Measurements from ENCODE around the gene GAN.

DNA sequence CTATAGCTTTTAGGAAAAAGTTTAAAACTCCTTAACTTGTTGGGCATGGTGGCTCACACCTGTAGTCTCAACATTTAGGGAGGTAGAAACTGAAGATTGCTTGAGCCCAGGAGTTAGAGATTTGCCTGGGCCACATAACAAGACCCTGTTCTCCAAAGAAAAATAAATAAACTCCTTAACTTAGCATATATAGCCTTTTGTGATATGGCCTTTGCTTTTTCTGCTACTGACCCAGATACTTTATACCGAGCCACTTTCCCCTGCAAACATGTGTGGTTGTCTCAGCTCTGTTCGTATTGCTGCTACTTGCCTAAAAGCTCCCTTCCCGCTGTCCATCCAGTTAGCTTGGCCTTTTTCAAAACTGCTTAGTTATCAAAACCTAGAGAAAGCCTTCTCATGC lies 51.0 kb downstream of the GAN start:
- TF ChIP-seq, protein P1, sequence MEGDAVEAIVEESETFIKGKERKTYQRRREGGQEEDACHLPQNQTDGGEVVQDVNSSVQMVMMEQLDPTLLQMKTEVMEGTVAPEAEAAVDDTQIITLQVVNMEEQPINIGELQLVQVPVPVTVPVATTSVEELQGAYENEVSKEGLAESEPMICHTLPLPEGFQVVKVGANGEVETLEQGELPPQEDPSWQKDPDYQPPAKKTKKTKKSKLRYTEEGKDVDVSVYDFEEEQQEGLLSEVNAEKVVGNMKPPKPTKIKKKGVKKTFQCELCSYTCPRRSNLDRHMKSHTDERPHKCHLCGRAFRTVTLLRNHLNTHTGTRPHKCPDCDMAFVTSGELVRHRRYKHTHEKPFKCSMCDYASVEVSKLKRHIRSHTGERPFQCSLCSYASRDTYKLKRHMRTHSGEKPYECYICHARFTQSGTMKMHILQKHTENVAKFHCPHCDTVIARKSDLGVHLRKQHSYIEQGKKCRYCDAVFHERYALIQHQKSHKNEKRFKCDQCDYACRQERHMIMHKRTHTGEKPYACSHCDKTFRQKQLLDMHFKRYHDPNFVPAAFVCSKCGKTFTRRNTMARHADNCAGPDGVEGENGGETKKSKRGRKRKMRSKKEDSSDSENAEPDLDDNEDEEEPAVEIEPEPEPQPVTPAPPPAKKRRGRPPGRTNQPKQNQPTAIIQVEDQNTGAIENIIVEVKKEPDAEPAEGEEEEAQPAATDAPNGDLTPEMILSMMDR (IDR thresholded peaks at IDR 0.05), result no peak
- TF ChIP-seq POLR2A (IDR thresholded peaks at IDR 0.05), result no peak
